Esophagus muscularis mucosa (tissue), 4 donors: ENCODE results near the gene ZNF576. TPM values are rescaled to one million over a fixed set of nuclear protein-coding genes. Genes with fewer than 3 reads are reported as not detected.

Experiments
- DNase-seq: peaks from one replicate; pipeline ENCODE4 v3.0.0-alpha.2; 2017; ENCODE audit errors: extremely low spot score
- H3K27ac ChIP-seq, 4 donors: fragments of 200-600 bp; sonication (generic); replicated peaks in 1 of 4; 1 replicate in 3 of 4; 2 replicates in 1 of 4; pipeline ENCODE4 v1.5.1; 2016 to 2019; ENCODE audit warnings: mild to moderate bottlenecking in 1 of 4
- H3K27me3 ChIP-seq, 4 donors: fragments of 200-600 bp; sonication (generic); one replicate each; pipeline versions ENCODE4 v1.5.1 to v1.6.0; 2016 to 2019
- H3K36me3 ChIP-seq, 4 donors: fragments of 200-600 bp; sonication (generic); one replicate each; pipeline ENCODE4 v1.5.1; 2016 to 2019
- H3K4me1 ChIP-seq, 4 donors: fragments of 200-600 bp; sonication (generic); one replicate each; pipeline ENCODE4 v1.5.1; 2016 to 2019
- H3K4me3 ChIP-seq, 4 donors: fragments of 200-600 bp; sonication (generic); 1 replicate in 2 of 4; 2 replicates in 2 of 4; pipeline ENCODE4 v1.5.1; 2016 to 2019; ENCODE audit warnings: mild to moderate bottlenecking in 4 of 4, moderate library complexity in 1 of 4
- H3K9me3 ChIP-seq, 4 donors: fragments of 200-600 bp; sonication (generic); 1 replicate in 3 of 4; 2 replicates in 1 of 4; pipeline ENCODE4 v1.5.1; 2016 to 2019
- CTCF ChIP-seq, 3 experiments: fragments of 200-600 bp in 2 of 3; fragments of 450-650 bp in 1 of 3; sonication (generic) in 2 of 3; IDR thresholded peaks; one replicate each; pipeline ENCODE4 v1.5.1; 2017 to 2019; ENCODE audit warnings: antibody characterized with exemption in 3 of 3, mild to moderate bottlenecking in 2 of 3, moderate library complexity in 1 of 3
- EP300 ChIP-seq: sonication (generic); formaldehyde crosslinking; IDR thresholded peaks from one replicate; pipeline ENCODE4 v1.6.1; 2017; ENCODE audit warnings: antibody characterized with exemption
- POLR2A ChIP-seq: fragments of 450-650 bp; IDR thresholded peaks from one replicate; pipeline ENCODE4 v1.6.1; 2017; ENCODE audit warnings: antibody characterized with exemption, moderate library complexity, mild to moderate bottlenecking, low read depth
- POLR2AphosphoS5 ChIP-seq, 2 donors: sonication (generic); formaldehyde crosslinking; IDR thresholded peaks; one replicate each; pipeline ENCODE4 v1.6.1; 2017; ENCODE audit warnings: antibody characterized with exemption in 2 of 2
- WGBS: methylation state at CpG from one replicate; pipeline ENCODE4 v1.1.5; 2018; 5-methylcytosine and 5-hydroxymethylcytosine counted together
- intact Hi-C: fragments of 100-400 bp; cut with DNase I; formaldehyde crosslinking; loops from one replicate; pipeline ENCODE4 v1.15.1; 2023
- total RNA-seq, 4 donors: library from RNA; depleted of rRNA; stranded (reverse); fragments of >200 nt; gene quantifications; one replicate each; pipeline versions ENCODE4 v1.1.0 to v1.2.1, GENCODE V29; 2016

Gene ZNF576
- total RNA-seq, 4 donors from 2014 or later = 10.0 to 18.6 (median 16.6) TPM

GRCh38 chr19:43561139-43561970, 35.0 kb upstream of the ZNF576 start:
- 98% methylated on average over 12 of the region's 12 CpGs for WGBS
- Histone ChIP-seq H3K4me1 (peaks cover 17 to 30% (median 19%) of the 10 kb centered on the region in 4 donors), H3K36me3 (peaks cover 5 to 47% (median 39%) of the 10 kb centered on the region in 4 donors), H3K4me3 (no peak overlapping the region), H3K9me3 (no peaks in the 10 kb centered on the region), H3K27ac (peak overlapping the region in 1 of 4 donors; percentile 62), H3K27me3 (no peaks in the 10 kb centered on the region)
- intact Hi-C loops = no loop called here
- no peak for DNase-seq
- TF ChIP-seq CTCF (IDR thresholded peaks at IDR 0.05) = no peak
- no peak for TF ChIP-seq POLR2AphosphoS5 (IDR thresholded peaks at IDR 0.05)
- no peak for TF ChIP-seq POLR2A
- TF ChIP-seq EP300 = no peak

GRCh38 chr19:43562226-43562697, 34.1 kb upstream of the ZNF576 start:
- Histone ChIP-seq H3K27me3 (no peaks in the 10 kb centered on the region), H3K4me1 (peaks cover 17 to 30% (median 19%) of the 10 kb centered on the region in 4 donors), H3K9me3 (no peaks in the 10 kb centered on the region), H3K4me3 (no peak overlapping the region), H3K36me3 (peaks cover 5 to 42% (median 35%) of the 10 kb centered on the region in 4 donors), H3K27ac (peak overlapping the region; percentile 62 to 72 (median 66))
- no peak for DNase-seq
- TF ChIP-seq POLR2AphosphoS5 (IDR thresholded peaks at IDR 0.05) = no peak
- TF ChIP-seq POLR2A = no peak
- TF ChIP-seq CTCF (IDR thresholded peaks at IDR 0.05) = no peak
- no peak for TF ChIP-seq EP300
- intact Hi-C loops = no loop called here
- 77% methylated on average over 4 of the region's 6 CpGs for WGBS

- H3K27ac ChIP-seq = peak overlapping the region; percentile 62 to 72 (median 66)
- H3K9me3 ChIP-seq = no peaks in the 10 kb centered on the region
- 51% methylated on average over 14 of the region's 14 CpGs for WGBS
- H3K36me3 ChIP-seq = peaks cover 5 to 40% (median 34%) of the 10 kb centered on the region in 4 donors
- H3K4me1 ChIP-seq = peaks cover 17 to 30% (median 19%) of the 10 kb centered on the region in 4 donors
- peak; percentile 38 to 61 for TF ChIP-seq POLR2AphosphoS5 (IDR thresholded peaks at IDR 0.05)
- no peak for TF ChIP-seq POLR2A
- intact Hi-C loops = no loop called here
- H3K27me3 ChIP-seq = no peaks in the 10 kb centered on the region
- DNase-seq = peak; percentile 95
- no peak overlapping the region for H3K4me3 ChIP-seq
Measured at GRCh38 chr19:43562698-43563241, 33.6 kb upstream of the ZNF576 start.

GRCh38 chr19:43563816-43564457, 32.5 kb upstream of the ZNF576 start:
- H3K27ac ChIP-seq = no peak overlapping the region
- WGBS = 88% methylated on average over 10 of the region's 10 CpGs
- intact Hi-C loops = no loop called here
- TF ChIP-seq POLR2AphosphoS5 (IDR thresholded peaks at IDR 0.05) = no peak
- TF ChIP-seq CTCF (IDR thresholded peaks at IDR 0.05) = no peak
- TF ChIP-seq EP300 = no peak
- TF ChIP-seq POLR2A = no peak
- no peaks in the 10 kb centered on the region for H3K9me3 ChIP-seq
- peaks cover 17 to 30% (median 19%) of the 10 kb centered on the region in 4 donors for H3K4me1 ChIP-seq
- no peak for DNase-seq
- H3K4me3 ChIP-seq = no peak overlapping the region
- no peaks in the 10 kb centered on the region for H3K27me3 ChIP-seq
- peaks cover 5 to 37% (median 28%) of the 10 kb centered on the region in 4 donors for H3K36me3 ChIP-seq

GRCh38 chr19:43564800-43565199, 31.6 kb upstream of the ZNF576 start:
- intact Hi-C loops = no loop called here
- H3K27ac ChIP-seq = no peak overlapping the region
- no peak overlapping the region for H3K4me3 ChIP-seq
- H3K36me3 ChIP-seq = peaks cover 4 to 33% (median 22%) of the 10 kb centered on the region in 4 donors
- H3K9me3 ChIP-seq = no peaks in the 10 kb centered on the region
- no peak for DNase-seq
- 66% methylated on average over 9 of the region's 9 CpGs for WGBS
- no peak for TF ChIP-seq CTCF (IDR thresholded peaks at IDR 0.05)
- no peak for TF ChIP-seq POLR2AphosphoS5 (IDR thresholded peaks at IDR 0.05)
- TF ChIP-seq POLR2A = no peak
- no peak for TF ChIP-seq EP300
- H3K4me1 ChIP-seq = peaks cover 17 to 30% (median 19%) of the 10 kb centered on the region in 4 donors
- H3K27me3 ChIP-seq = no peaks in the 10 kb centered on the region
